H54 (cell line): Measurements from ENCODE around the gene ENHO.

ENCODE experiments used
- DNase-seq: peaks from one replicate; pipeline ENCODE4 v3.0.0; 2011; ENCODE audit warnings: low spot score, mixed read lengths; ENCODE audit not compliant: insufficient read length
- FAIRE-seq: peaks from 3 replicates; lab custom pipeline; 2011; peaks lifted over from hg19 to GRCh38; lab: Jason Lieb, UNC
- POLR2A ChIP-seq: IDR thresholded peaks from 2 replicates; pipeline ENCODE4 v1.6.1; 2011; ENCODE audit warnings: low read depth, mild to moderate bottlenecking, low read length

The ENHO gene

DNA sequence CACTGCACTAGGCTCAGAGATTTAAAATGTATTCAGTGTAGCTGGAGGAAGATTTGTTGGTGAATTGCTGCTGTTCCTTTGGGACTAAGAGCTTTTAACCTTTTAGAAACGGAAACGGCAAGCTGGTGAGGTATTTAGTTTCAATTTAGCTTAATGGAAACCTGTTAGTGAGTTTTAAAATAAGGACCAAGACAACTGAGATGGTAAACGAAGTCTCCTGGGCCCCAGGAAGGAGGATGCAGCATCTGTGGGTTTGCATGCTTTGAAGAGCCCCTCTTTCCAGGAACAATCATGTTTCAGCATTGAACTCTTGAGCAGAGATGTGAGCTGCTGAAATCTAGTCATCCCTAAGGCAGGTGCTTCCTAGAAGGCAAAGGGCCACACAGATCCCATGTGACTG lies 47.7 kb downstream of the ENHO start:
- no peak for DNase-seq
- no peak for FAIRE-seq
- TF ChIP-seq POLR2A = no peak
